HCT116 (cell line): ENCODE results near the gene POLR3GL. TPM values are rescaled to one million over a fixed set of nuclear protein-coding genes. Genes with fewer than 3 reads are reported as not detected.

Experiments
- ATAC-seq: fragments of 200-7000 bp; cut with Tn5 transposase; 2 replicates; pipeline ENCODE4 v1.9.1; 2020; ENCODE audit warnings: mild to moderate bottlenecking, moderate library complexity
- BruUV-seq: library from RNA; stranded (reverse); fragments of 400-500 nt; replicated peaks from 2 replicates; lab custom pipeline; 2021; lab: Mats Ljungman, UMichigan
- CTCF ChIA-PET: fragments of 300-600 bp; sonication (Branson Sonifier 250); formaldehyde crosslinking; loops from one replicate; lab custom pipeline; 2021; ENCODE audit warnings: antibody characterized with exemption; lab: Charles Lee
- POLR2A ChIA-PET: fragments of 300-600, 350-600 bp; sonication (Branson Sonifier 250); formaldehyde crosslinking; loops from one replicate; lab custom pipeline; 2021; ENCODE audit warnings: antibody characterized with exemption; lab: Charles Lee
- RAD21 ChIA-PET, 2 experiments: fragments of 300-600 bp; sonication (Branson Sonifier 250); formaldehyde crosslinking; loops; one replicate each; lab custom pipeline; 2023; ENCODE audit warnings: low total read pairs in 2 of 2; ENCODE audit not compliant: uncharacterized antibody in 2 of 2, unreplicated experiment in 2 of 2, low non-redundant PET in 1 of 2; lab: Charles Lee
- DNase-seq: peaks from one replicate; pipeline ENCODE4 v3.0.0-alpha.2; 2010; ENCODE audit warnings: low read depth, low spot score
- H2AFZ ChIP-seq: fragments of 200-600 bp; shearing (Covaris generic), sonication (generic); 2 replicates; pipeline ENCODE4 v1.6.1; 2017; ENCODE audit warnings: low read depth, mixed run types, mixed read lengths, antibody characterized with exemption, low read length; ENCODE audit not compliant: poor library complexity, severe bottlenecking
- H3K27ac ChIP-seq: 2 replicates; pipeline ENCODE4 v1.5.1; 2012; ENCODE audit warnings: low read depth, low read length
- H3K27me3 ChIP-seq: fragments of 200-600 bp; sonication (generic); 2 replicates; pipeline ENCODE4 v1.6.1; 2016; ENCODE audit warnings: mixed run types, low read length, mixed read lengths; ENCODE audit not compliant: insufficient read depth
- H3K36me3 ChIP-seq, 2 experiments: fragments of 200-500 bp in 1 of 2; fragments of 200-600 bp in 1 of 2; sonication (Bioruptor generic) in 1 of 2; sonication (generic) in 1 of 2; 2 replicates each; pipeline versions ENCODE4 v1.5.1 to v1.6.1; 2014 to 2016; ENCODE audit warnings: low read length in 2 of 2, inconsistent platforms in 1 of 2, mixed read lengths in 1 of 2, mixed run types in 1 of 2; ENCODE audit not compliant: insufficient read depth in 2 of 2, control insufficient read depth in 1 of 2
- H3K4me1 ChIP-seq, 2 experiments: fragments of 200-600 bp in 1 of 2; sonication (generic) in 1 of 2; 2 replicates each; pipeline versions ENCODE4 v1.5.1 to v1.6.1; 2012 to 2017; ENCODE audit warnings: low read length in 2 of 2, inconsistent platforms in 1 of 2, mild to moderate bottlenecking in 1 of 2, mixed read lengths in 1 of 2, mixed run types in 1 of 2, moderate library complexity in 1 of 2; ENCODE audit not compliant: insufficient read depth in 2 of 2, control insufficient read depth in 1 of 2
- H3K4me2 ChIP-seq: fragments of 200-600 bp; sonication (generic); 2 replicates; pipeline ENCODE4 v1.6.1; 2017; ENCODE audit warnings: mixed run types, low read length, mixed read lengths
- H3K4me3 ChIP-seq, 2 experiments: fragments of 200-600 bp in 1 of 2; sonication (generic) in 1 of 2; replicated peaks in 1 of 2; 2 replicates each; pipeline ENCODE4 v1.5.1; 2011 to 2016; ENCODE audit warnings: low read length in 2 of 2, control low read depth in 1 of 2, low read depth in 1 of 2, mild to moderate bottlenecking in 1 of 2, mixed read lengths in 1 of 2, mixed run types in 1 of 2
- H3K79me2 ChIP-seq: fragments of 200-600 bp; sonication (generic); 2 replicates; pipeline ENCODE4 v1.6.1; 2017; ENCODE audit warnings: mild to moderate bottlenecking, mixed run types, low read length, moderate library complexity, mixed read lengths; ENCODE audit not compliant: insufficient read depth
- H3K9ac ChIP-seq: fragments of 200-600 bp; sonication (generic); 2 replicates; pipeline ENCODE4 v1.6.1; 2016; ENCODE audit warnings: low read length, mixed read lengths
- H3K9me2 ChIP-seq: fragments of 200-600 bp; sonication (generic), shearing (Covaris generic); 2 replicates; pipeline ENCODE4 v1.6.1; 2017; ENCODE audit warnings: mixed run types, mild to moderate bottlenecking, moderate library complexity; ENCODE audit not compliant: insufficient read depth
- H3K9me3 ChIP-seq, 2 experiments: fragments of 200-500 bp in 1 of 2; fragments of 200-600 bp in 1 of 2; sonication (Bioruptor generic) in 1 of 2; sonication (generic) in 1 of 2; 2 replicates each; pipeline ENCODE4 v1.6.1; 2014 to 2017; ENCODE audit warnings: low read length in 2 of 2, mixed read lengths in 2 of 2, inconsistent platforms in 1 of 2, low read depth in 1 of 2, mild to moderate bottlenecking in 1 of 2, mixed run types in 1 of 2, moderate library complexity in 1 of 2; ENCODE audit not compliant: control insufficient read depth in 1 of 2, insufficient read depth in 1 of 2
- H4K20me1 ChIP-seq: fragments of 200-600 bp; sonication (generic), shearing (Covaris generic); 2 replicates; pipeline ENCODE4 v1.6.1; 2017; ENCODE audit warnings: mixed run types, mild to moderate bottlenecking, moderate library complexity; ENCODE audit not compliant: insufficient read depth
- CTCF ChIP-seq, 3 experiments: fragments of 200-600 bp in 1 of 3; sonication (generic) in 1 of 3; IDR thresholded peaks in 2 of 3; conservative IDR thresholded peaks in 1 of 3; 2 replicates each; pipeline ENCODE4 v1.5.1; 2012 to 2017; ENCODE audit warnings: low read depth in 2 of 3, low read length in 2 of 3, antibody characterized with exemption in 1 of 3, borderline replicate concordance in 1 of 3, control low read depth in 1 of 3, mild to moderate bottlenecking in 1 of 3, mixed read lengths in 1 of 3, mixed run types in 1 of 3, moderate library complexity in 1 of 3; ENCODE audit not compliant: insufficient read depth in 1 of 3
- EGR1 ChIP-seq: IDR thresholded peaks from 2 replicates; pipeline ENCODE4 v1.6.1; 2012; ENCODE audit warnings: low read depth
- ELF1 ChIP-seq: IDR thresholded peaks from 2 replicates; pipeline ENCODE4 v1.6.1; 2012; ENCODE audit warnings: low read depth, borderline replicate concordance
- EZH2 ChIP-seq: fragments of 200-600 bp; sonication (generic); IDR thresholded peaks from 2 replicates; pipeline ENCODE4 v1.6.1; 2017; ENCODE audit warnings: antibody characterized with exemption, mixed run types
- FOSL1 ChIP-seq: IDR thresholded peaks from 2 replicates; pipeline ENCODE4 v1.6.1; 2012; ENCODE audit warnings: low read depth
- MAX ChIP-seq: IDR thresholded peaks from 2 replicates; pipeline ENCODE4 v1.6.1; 2012
- POLR2A ChIP-seq: IDR thresholded peaks from 2 replicates; pipeline ENCODE4 v1.7.0; 2011; ENCODE audit warnings: borderline replicate concordance; ENCODE audit not compliant: insufficient read depth, insufficient read length; ENCODE audit errors: extremely low read depth
- REST ChIP-seq: IDR thresholded peaks from 2 replicates; pipeline ENCODE4 v1.6.1; 2012; ENCODE audit warnings: low read depth
- SRF ChIP-seq: IDR thresholded peaks from 2 replicates; pipeline ENCODE4 v1.6.1; 2012; ENCODE audit warnings: low read depth
- TCF7L2 ChIP-seq: IDR thresholded peaks from 2 replicates; pipeline ENCODE4 v1.7.0; 2011; ENCODE audit warnings: borderline replicate concordance, inconsistent platforms; ENCODE audit not compliant: insufficient read depth, insufficient read length; ENCODE audit errors: extremely low read depth
- YY1 ChIP-seq: IDR thresholded peaks from 2 replicates; pipeline ENCODE4 v1.6.1; 2011; ENCODE audit warnings: low read length, low read depth, moderate library complexity, mild to moderate bottlenecking; ENCODE audit not compliant: insufficient replicate concordance; ENCODE audit errors: extremely low read depth
- intact Hi-C: fragments of 100-400 bp; cut with micrococcal nuclease; formaldehyde crosslinking; loops from 2 replicates; pipeline ENCODE4 v1.10.0; 2022
- total RNA-seq: library from RNA; stranded (reverse); gene quantifications from one replicate; pipeline ENCODE4 v1.2.1, GENCODE V29; 2021; ENCODE audit not compliant: unreplicated experiment

The POLR3GL gene
- total RNA-seq, 1 experiment from 2014 or later, result 17.9 TPM

GRCh38 chr1:145997016-145997717, 32.7 kb downstream of the POLR3GL start:
- TF ChIP-seq CTCF (IDR thresholded peaks at IDR 0.05 in 2 of 3, conservative IDR thresholded peaks at IDR 0.05 in 1 of 3; ENCODE audit: borderline replicate concordance in 1 of 3, insufficient read depth in 1 of 3, low read depth in 2 of 3, low read length in 2 of 3), result no peak
- no peak for TF ChIP-seq MAX
- no peak for TF ChIP-seq SRF
- TF ChIP-seq ELF1, result no peak
- TF ChIP-seq REST, result no peak
- no peak for TF ChIP-seq POLR2A
- TF ChIP-seq FOSL1, result no peak
- no peak for TF ChIP-seq TCF7L2
- no peak for TF ChIP-seq EGR1
- TF ChIP-seq EZH2, result no peak
- no peak for TF ChIP-seq YY1
- Histone ChIP-seq H3K4me1 (no peaks in the 10 kb centered on the region), H3K27ac (no peak overlapping the region), H3K4me3 (no peak overlapping the region), H3K27me3 (no peaks in the 10 kb centered on the region), H3K9me2 (no peaks in the 10 kb centered on the region), H3K36me3 (no peaks in the 10 kb centered on the region), H3K79me2 (no peaks in the 10 kb centered on the region), H4K20me1 (no peaks in the 10 kb centered on the region), H3K9me3 (no peaks in the 10 kb centered on the region), H3K4me2 (no peak overlapping the region), H3K9ac (no peak overlapping the region), H2AFZ (no peak overlapping the region)
- ChIA-PET RAD21 (no interaction called here), POLR2A (interaction anchor here (1.4 kb wide), 1 partner anchor 10 kb away, joined by 3 read pairs; no protein-coding TSS in a partner anchor), CTCF (no interaction called here)
- ATAC-seq (no peak), DNase-seq (no peak)
- intact Hi-C loops, result no loop called here
- BruUV-seq, result no TSS peak
